ENCODE measurements around the gene NUAK1. TPM values are rescaled to one million over a fixed set of nuclear protein-coding genes. Genes with fewer than 3 reads are reported as not detected.

NUAK1 gene
- total RNA-seq, 2 donors from 2014 or later: 14.0 to 16.8 TPM

- DNase-seq: no peak
- no peak overlapping the region for H3K27ac Mint-ChIP-seq
- Histone ChIP-seq H3K9ac (ENCODE audit: extremely low read depth, low read length, poor library complexity, severe bottlenecking) (no peak overlapping the region), H3K36me3 (ENCODE audit: control insufficient read depth, insufficient read depth, low read length) (no peaks in the 10 kb centered on the region), H3K4me3 (ENCODE audit: low read length) (no peak overlapping the region), H3K9me3 (ENCODE audit: control insufficient read depth, low read length) (no peaks in the 10 kb centered on the region), H3K4me1 (ENCODE audit: control insufficient read depth, insufficient read depth, low read length) (no peaks in the 10 kb centered on the region), H3K27me3 (ENCODE audit: control insufficient read depth, insufficient read depth, low read length, poor library complexity, severe bottlenecking) (no peaks in the 10 kb centered on the region), H3K27ac (ENCODE audit: low read depth, low read length) (no peak overlapping the region)
- H3K36me3 Mint-ChIP-seq (ENCODE audit: low read depth): no peaks in the 10 kb centered on the region
- H3K4me3 Mint-ChIP-seq: no peak overlapping the region
- no peaks in the 10 kb centered on the region for H3K27me3 Mint-ChIP-seq (ENCODE audit: insufficient read depth)
- 81 to 84% methylated on average over 2 to 6 of the region's 6 CpGs for WGBS, 2 experiments (ENCODE audit: insufficient coverage in 1 of 2, insufficient read length in 1 of 2)
- no peaks in the 10 kb centered on the region for H3K9me3 Mint-ChIP-seq
- H3K4me1 Mint-ChIP-seq: peaks cover 2% of the 10 kb centered on the region
- TF ChIP-seq CTCF (conservative IDR thresholded peaks at IDR 0.05): no peak
These were observed 48.5 kb upstream of the NUAK1 start for GRCh38 chr12:106187155-106187789.

GRCh38 chr12:106183735-106184134 is 45.0 kb upstream of the NUAK1 start:
- Mint-ChIP-seq H3K4me1 (peaks cover 8% of the 10 kb centered on the region), H3K36me3 (ENCODE audit: low read depth) (no peaks in the 10 kb centered on the region), H3K27me3 (ENCODE audit: insufficient read depth) (no peaks in the 10 kb centered on the region), H3K9me3 (no peaks in the 10 kb centered on the region), H3K4me3 (no peak overlapping the region), H3K27ac (no peak overlapping the region)
- 98 to 100% methylated on average over 1 to 4 of the region's 4 CpGs for WGBS, 2 experiments (ENCODE audit: insufficient coverage in 1 of 2, insufficient read length in 1 of 2)
- no peaks in the 10 kb centered on the region for H3K4me1 ChIP-seq (ENCODE audit: control insufficient read depth, insufficient read depth, low read length)
- H3K27me3 ChIP-seq (ENCODE audit: control insufficient read depth, insufficient read depth, low read length, poor library complexity, severe bottlenecking): no peaks in the 10 kb centered on the region
- TF ChIP-seq CTCF (conservative IDR thresholded peaks at IDR 0.05): no peak
- DNase-seq: peak; percentile 13
- H3K27ac ChIP-seq (ENCODE audit: low read depth, low read length): no peak overlapping the region
- H3K9me3 ChIP-seq (ENCODE audit: control insufficient read depth, low read length): no peaks in the 10 kb centered on the region
- no peaks in the 10 kb centered on the region for H3K36me3 ChIP-seq (ENCODE audit: control insufficient read depth, insufficient read depth, low read length)
- no peak overlapping the region for H3K9ac ChIP-seq (ENCODE audit: extremely low read depth, low read length, poor library complexity, severe bottlenecking)
- no peak overlapping the region for H3K4me3 ChIP-seq (ENCODE audit: low read length)

- no peak overlapping the region for H3K27ac Mint-ChIP-seq
- H3K9me3 Mint-ChIP-seq: no peaks in the 10 kb centered on the region
- H3K27me3 Mint-ChIP-seq (ENCODE audit: insufficient read depth): no peaks in the 10 kb centered on the region
- Histone ChIP-seq H3K27ac (ENCODE audit: low read depth, low read length) (no peak overlapping the region), H3K4me3 (ENCODE audit: low read length) (no peak overlapping the region), H3K9me3 (ENCODE audit: control insufficient read depth, low read length) (no peaks in the 10 kb centered on the region), H3K36me3 (ENCODE audit: control insufficient read depth, insufficient read depth, low read length) (no peaks in the 10 kb centered on the region), H3K9ac (ENCODE audit: extremely low read depth, low read length, poor library complexity, severe bottlenecking) (no peak overlapping the region), H3K27me3 (ENCODE audit: control insufficient read depth, insufficient read depth, low read length, poor library complexity, severe bottlenecking) (no peaks in the 10 kb centered on the region), H3K4me1 (ENCODE audit: control insufficient read depth, insufficient read depth, low read length) (no peaks in the 10 kb centered on the region)
- H3K36me3 Mint-ChIP-seq (ENCODE audit: low read depth): no peaks in the 10 kb centered on the region
- no peak for TF ChIP-seq CTCF (conservative IDR thresholded peaks at IDR 0.05)
- DNase-seq: peak; percentile 17
- peaks cover 12% of the 10 kb centered on the region for H3K4me1 Mint-ChIP-seq
- H3K4me3 Mint-ChIP-seq: no peak overlapping the region
- WGBS, 2 experiments (ENCODE audit: insufficient coverage in 1 of 2, insufficient read length in 1 of 2): 87 to 96% methylated on average over 3 to 6 of the region's 6 CpGs
These were observed 42.8 kb upstream of the NUAK1 start for GRCh38 chr12:106181401-106182114.

Measured in endodermal cell (in vitro differentiated cells).